Stimulated activated CD4-positive, alpha-beta T cell treated with anti-CD3 and anti-CD28 coated beads, Interleukin-15, amount 100 ng/mL, for 48 hours (primary cell): ENCODE results near the gene RIN3.

Experiments
- DNase-seq, 2 donors: peaks; one replicate each; pipeline ENCODE4 v3.0.0-alpha.2; 2020; ENCODE audit warnings: low read depth in 2 of 2

Gene RIN3

DNA sequence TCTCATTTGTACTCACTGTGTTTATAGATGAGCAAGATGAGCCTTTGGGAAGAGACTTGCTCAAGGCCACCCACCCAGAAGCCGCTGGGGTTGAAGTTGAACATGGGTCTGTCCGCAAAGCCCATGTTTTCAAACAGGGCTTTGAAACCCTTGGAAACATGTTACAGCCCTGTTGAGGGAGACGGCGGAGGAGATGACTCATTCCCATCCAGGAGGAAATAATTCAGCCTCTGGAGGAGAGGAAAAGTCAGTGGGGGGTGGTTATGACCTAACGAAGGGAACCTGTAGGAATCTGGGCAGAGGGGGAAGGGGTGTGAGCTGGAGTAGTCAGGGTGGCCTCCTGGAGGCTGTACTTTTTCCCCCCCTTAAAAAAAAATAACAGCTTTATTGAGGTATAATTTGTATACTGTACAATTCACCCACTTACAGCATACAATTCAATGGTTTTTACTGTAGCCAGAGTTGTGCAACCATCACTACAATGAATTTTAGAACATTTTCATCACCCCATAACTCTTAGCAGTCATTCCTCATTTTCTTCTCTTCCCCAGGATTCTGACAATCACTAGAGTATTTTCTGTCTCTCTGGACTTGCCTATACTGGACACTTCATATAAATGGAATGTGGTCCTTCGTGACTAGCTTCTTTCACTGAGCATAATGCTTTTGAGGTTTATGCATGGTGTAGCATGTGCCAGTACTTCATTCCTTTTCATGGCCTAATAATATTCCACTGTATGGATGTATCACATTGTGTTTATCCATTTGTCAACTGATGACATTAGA lies 1.9 kb upstream of the RIN3 start:
- DNase-seq: no peak

DNA sequence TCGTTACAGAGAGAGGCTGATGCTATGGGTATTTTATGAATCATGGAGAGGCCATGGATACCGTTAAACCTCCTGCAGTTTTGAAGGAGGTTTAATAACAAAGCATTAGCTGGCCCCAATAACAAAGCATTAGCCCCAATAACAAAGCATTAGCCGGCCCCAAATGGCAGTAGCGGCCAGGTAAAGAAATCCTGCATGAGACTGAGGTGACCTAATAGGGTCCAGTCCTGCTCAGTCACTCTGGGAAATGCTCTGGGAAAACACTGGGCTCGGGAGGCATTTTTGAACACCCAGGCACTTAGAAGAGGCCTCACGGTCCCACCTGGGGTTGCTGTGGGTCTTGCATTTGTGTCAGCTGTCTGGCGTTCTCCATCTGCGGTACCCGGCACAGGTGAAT lies 776 bp upstream of the RIN3 start:
- no peak for DNase-seq

DNA sequence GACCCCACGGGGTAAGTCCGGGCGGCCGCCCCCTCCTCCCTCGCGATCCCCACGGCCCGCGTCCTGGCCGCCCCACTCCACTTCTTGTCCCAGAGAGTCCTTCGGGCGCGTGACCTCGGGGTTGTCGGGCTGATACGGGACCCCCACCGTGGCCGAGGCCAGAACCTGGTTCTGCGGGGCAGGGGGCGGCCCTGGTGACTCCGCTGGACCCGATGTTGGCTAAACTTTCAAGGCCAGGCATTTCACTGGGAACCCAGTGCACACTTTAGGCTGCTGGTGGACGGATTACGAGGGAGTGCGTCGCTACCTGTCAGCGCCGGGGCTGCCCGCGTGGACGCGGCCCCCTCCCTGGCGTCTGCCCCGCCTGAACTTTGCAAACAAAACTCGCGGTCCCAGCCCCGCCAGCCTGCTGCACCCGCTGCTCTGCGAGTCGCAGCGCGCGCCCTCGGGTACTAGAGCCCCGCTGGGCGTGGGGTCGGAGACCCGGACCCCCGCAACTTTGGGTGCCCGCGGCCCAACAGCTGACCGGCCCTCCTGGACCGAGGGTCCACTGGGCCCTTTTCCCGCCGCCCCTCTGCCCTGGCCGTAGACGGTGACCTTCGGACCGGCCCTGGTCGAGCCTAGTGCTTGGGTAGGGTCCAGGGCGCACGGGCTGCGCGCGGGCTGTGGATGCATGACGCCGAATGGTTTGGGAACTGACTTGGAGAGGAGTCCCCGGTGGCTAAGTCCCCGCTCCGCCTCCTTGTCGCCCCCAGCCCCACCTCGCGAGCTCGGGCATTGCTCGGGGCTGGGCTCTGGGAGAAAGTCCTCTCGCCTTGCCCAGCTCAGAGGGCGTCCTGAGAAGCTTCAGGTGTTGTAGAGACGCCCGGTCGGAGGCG lies 624 bp downstream of the RIN3 start:
- DNase-seq: no peak

DNA sequence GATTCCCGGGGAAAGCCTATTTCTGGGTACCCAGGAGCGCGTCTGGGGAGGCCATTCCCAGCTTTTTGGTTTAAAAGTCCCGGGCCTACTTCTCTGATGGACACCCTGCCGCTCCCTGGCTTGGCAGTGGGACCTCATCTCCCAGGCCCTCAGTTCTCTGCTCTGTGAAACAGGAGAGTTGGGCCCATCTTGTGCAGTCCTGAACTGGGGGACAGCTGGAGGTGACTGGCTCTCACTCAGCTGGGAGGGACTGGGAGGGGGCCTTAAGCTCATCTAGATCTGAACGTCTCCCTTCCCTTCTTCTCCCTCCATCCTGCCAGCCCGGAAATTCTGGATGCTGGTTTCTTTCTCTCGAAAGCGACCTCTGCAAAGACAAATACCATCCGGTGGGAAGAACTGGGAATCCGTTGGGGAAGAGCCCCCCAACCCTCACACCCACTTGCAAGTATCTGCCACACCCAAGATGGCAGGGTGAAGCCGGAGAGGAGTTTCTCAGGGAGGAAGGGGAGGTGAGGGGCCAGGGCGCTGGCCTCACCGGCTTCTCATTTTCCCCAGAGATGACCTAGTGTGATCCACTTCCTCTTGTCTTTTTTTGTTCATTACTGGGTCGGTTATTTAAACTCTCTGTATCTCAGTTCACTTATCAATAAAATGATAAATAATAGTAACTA lies 1.4 kb downstream of the RIN3 start:
- DNase-seq: no peak

DNA sequence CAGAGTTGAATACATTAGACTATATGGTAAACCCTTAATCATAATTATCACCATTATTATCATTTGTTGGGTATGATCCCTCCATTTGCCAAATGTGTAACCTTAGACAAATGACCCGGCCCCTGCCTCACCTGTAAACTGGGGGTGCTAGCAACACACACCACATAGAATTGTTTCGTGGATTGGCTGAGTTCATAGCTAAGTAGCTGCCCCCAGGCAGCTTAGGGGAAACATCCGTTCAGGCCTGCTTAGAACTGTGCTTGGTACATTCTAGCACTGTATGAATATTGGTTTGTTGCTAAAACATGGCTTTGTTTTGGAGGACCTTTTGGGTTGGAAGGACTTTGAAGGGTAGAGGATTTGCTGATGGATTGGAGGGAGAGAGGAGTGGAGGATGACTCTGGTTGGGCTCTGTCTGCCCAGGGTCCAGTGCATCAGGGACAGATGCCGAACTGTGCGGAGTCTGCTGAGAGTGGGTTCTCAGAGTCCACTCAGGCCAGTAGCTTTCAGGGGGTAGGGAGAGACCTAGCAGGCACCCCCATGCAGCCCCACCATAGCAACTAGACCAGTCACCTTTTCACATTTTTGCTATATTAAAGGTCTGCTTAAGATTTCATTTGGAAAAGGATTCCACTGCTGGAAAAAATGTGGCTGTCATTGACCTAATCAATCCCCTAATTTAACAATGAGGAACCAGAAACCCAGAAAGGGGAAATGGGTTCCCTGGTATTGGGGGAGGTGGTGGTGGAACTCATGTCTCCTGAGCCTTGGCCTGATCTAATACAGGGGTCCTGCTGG lies 2.2 kb downstream of the RIN3 start:
- DNase-seq: no peak

DNA sequence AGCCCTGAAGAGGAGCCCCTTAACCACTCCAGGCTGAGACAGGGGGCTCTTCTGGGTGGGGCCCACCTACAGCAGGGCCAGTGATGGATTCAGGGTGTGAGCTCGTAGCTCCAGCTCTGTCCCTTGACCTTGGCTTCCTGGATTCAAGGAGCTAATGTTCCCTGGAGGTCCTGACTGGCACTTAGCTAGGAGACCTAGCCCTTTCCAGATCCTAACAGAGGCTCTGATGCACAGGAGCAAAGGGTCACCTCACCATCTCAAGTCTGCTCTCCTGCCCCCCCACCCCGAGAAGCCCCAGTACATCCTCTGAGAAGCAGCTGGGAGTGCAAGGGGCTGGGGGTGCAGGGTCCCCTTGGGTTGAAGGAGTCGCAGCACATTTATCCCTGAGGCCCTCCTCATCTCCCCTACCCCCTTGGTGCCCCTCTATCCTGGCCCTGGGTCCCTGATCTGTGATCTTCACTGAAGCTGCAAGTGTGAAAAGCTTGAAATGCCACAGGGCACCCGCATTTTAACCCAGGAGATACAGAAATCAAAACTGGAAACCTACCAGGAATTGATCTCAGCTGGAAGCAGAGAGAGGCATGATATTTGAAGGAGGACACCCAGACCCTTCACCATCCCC lies 2.9 kb downstream of the RIN3 start:
- DNase-seq: no peak

DNA sequence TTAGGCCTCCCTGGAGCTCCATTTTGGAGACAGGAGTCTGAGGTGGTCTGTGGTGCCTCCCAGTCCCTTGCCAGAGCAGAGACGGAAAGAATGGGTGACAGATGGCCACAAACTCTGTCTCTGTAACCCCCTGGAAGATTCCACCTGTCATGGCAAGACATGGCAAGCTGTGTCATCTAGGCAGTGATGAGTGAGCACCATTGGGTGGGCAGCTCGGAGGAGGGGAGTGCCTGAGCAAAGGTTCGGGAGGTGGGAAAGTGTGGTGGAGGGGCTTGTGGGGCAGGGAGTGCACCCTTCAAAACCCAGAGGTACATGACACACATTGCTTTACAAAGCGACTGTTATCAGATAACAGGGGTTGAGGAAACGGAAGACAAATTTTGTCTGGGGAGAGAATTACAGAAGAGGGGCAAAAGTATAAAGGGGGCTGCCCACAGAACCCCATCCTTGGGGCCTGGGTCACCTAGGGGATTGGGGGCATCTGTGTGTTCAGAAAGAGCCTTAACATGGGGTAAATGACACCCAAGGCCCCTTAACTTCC lies 3.5 kb downstream of the RIN3 start:
- DNase-seq: no peak

DNA sequence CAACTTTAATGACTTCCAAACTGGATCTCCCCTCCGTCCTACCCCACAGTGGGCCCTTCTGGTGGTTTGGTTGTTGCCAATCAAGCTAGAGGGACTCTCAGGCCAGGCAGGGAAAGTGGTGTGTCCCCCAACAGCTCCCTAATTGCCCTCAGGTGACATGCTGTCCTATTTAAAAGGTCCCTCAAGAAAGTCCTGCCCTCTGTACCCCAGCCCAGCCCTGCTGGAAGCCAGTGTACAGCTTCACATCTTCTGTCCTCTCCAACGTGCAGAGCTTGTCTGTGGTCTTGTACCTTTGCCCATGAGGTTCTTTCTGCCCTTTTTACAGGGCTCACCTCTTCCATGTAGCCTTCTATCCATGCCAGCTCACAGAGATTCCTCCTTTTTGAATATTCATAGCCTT lies 4.2 kb downstream of the RIN3 start:
- DNase-seq: no peak

DNA sequence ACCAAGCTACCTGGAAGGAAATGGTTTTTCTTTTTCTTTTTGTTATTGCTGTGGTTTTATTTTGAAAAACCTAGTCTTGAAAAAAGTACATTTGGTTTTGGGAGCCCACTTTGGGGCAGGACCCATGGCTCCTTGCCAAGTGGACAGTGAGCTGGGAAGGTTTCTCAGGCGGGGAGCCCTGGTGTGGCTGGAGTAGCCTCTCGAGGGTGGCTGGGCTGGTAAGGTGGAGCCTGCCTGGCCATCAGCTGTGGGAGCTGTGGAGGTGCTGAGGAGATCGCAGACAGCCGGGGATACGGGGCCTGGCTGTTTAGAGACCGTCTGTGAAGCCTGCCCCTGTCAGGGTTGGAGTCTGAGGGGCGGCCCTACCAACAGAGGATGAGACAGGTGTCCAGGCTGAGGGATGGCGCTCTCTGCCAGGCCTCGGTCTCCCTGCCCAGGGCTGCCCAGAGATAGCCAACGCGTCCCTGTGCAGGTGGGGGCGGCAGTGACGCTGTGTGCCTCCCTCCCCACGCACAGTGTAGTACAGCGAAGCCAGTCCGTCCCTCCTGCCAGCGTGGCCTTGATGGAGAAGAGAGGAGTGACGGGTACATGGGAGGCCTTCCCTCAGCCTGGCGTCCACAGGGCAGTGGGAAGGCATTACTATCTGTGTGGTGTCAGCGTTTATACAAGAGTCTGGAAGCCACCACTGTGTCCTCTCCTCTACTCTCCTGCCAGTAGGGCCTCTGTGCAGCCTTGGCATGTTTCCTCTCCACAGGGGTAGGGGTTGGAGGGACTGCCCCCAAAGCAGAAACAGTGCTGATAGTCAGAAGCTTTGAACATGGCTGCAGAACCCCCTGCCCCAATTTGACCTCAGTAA lies 5.9 kb downstream of the RIN3 start:
- DNase-seq: no peak

DNA sequence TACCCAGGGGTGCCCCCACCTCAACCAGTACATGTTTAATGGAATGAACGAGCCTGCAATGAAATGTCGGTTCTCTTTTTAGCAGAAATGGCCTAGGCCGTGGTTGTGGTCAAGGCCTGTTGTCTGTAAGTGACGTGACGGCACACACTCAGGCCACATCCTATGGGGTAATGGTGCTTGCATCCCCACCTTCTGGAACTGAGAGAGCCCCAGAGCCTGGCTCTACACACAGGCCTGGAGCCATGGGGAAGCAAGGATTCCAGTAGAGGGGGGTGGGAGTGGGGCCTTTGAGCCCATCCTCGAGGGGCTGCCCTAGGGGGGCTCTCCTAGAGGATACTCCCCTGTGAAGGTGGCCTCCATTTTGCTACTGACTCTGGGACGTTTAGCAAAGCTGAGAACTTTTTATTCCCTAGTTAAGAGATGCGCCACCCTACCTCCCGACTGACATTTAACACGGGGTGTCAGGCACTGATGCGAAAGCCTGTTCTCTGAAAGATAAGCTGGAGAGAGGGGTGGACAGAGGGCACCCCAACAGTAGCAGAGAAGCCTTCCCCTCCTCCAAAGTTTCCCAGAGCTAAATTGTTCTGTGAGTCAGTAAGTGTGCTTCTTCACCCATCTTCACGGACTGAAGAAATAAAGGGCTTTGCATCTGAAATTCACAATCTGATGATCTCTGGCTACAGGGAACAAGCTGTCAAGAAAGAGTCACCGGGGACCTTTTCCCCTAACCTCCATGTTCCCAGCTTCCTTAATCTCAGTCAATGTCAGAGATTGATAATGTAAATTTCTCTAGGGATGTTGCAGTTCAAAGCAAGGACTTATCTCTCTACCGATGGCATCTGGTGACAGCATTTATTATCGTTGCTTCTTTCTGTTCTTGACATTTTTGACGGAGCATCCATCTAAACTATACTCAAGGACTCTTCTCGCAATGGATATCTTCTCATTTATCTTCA lies 6.8 kb downstream of the RIN3 start:
- DNase-seq: no peak

DNA sequence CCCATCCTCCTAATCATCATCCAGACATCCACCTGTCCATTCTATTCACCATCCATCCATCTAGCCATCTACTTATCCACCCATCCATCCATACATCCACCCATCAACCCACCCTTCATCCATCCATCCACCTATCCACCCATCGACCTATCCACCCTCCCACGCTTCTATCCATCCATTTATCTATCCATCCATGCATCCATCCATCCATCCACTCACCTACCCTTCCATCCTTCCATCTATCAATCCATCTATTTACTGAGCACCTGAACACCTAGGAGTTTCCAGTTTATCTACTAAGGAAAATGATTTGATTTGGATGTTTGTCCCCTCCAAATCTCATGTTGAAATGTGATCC lies 7.5 kb downstream of the RIN3 start:
- no peak for DNase-seq

DNA sequence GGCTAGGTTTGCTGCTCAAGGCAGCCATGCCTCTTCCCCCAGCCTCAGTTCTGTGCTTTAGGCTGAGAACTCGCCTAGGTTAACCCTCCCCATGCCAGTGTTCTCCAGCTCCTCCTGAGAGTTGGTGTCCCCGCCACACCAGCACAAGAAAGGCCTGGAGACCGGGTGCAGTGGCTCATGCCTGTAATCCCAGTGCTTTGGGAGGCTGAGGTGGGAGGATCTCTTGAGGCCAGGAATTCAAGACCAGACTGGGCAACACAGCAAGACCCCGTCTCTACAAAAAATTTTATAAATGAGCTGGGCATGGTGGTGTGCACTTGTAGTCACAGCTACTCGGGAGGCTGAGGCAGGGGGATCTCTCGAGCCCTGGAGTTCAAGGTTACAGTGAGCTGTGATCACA lies 10.2 kb downstream of the RIN3 start:
- DNase-seq: no peak

DNA sequence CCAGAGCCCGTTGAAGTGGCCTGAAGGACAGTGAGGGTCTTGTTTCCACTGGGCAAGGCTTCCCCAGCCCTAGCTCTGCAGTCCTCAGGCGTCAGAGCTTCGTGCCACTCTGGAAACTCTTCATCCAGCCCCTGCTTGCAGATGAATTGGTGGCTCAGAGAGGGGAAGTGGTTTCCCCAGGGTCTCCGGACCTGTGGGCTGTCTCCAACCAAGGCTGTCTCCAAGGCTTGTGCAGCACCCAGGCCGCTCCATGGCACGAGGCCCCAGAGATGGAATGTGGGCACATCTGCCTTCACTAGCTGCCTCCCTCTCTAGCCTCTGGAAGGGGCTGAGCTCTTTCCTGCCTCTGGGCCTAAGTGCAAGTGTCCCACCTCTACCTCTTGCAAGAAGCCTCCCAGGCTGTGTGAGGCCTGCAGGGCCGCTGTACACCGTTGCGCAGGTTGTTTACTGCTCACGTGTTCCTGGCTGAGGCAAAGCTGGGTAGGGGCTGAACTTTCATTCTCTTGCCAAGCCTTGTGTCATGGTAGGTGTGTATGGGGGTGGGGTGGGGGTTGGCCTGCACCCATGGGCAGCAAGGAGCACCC lies 11.1 kb downstream of the RIN3 start:
- DNase-seq: no peak

DNA sequence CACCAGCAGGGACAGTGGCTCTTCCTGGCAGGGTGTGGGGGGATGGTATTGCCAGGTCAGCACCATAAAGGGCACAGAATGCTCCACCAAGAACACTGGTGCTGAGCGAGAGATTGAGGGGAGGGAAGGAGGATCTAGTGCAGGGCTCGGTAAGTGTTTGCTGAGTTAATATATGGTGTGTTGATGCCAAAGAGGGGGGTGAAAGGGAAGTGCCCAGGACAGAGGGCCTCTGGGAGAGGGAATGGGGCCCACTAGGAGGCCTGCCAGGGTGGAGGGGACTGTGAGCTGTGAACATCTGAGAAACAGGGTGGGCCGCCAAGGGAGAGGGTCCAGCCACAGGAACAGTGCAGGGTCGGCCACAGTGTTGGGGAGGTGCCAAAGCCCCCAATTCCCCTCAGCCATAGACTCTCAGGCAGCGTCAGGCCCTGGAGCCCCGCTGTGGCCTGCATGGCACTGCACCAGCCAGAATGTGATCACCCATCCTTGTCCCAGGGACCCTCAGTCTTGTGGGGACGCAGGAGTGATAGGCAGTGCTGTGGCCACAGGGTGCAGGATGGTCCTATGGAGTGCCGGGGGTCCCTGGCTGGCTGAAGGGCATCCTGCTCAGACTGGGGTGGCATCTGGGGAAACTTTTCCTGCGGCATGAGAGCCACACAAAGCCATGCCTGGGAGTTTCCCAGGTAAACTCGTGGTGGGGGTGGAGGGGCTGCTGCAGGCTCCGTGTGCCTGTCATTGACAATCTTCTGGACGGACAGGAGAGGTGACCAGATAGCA lies 11.9 kb downstream of the RIN3 start:
- DNase-seq: no peak

DNA sequence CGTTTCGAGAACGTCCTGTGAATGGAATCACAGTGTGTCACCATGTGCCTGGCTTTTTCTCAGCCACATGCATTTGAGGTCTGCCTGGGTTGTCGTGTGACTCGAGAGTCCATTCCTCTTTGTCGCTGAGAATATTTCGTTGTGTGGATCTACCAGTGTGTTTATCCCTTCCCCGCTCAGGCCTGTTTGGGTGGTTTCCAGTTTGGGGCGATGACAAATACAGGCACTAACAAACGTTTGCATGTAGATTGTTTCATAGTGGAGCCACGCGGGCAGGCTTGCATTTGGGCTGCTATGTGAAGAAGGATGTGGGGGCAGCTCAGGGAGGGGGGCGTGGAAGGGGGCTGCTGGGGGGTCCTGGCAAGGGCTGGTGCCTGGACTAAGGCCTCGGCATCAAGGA lies 14.1 kb downstream of the RIN3 start:
- no peak for DNase-seq

DNA sequence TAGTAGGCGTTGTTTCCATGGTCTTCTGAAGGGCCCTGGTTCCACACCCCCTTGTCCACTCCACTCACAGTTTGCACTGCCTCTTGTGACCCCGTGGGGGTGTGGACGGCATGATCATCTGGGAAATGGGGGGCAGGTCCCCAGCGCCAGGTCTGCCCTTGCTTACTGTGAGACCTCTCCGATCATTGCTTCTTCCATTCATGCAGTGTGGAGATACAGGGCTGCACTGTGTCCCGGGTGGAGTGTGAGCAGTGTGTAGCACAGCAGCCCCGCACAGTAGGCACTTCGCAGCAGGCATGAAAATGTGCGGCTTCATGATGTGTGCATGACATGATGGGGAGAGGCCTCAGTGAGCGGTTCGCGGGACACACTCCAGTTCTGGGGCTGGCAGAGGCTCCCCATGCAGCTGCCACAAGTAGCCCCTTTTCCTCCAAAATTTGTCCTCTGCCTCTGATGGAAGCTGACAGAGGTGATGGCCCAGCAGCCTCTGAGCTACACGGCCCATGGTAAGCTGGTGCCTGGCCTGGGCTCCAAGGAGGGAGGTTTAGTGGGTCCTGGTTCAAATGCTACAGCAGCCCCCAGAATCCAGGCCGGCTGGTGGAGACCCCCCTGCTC lies 15.0 kb downstream of the RIN3 start:
- no peak for DNase-seq

DNA sequence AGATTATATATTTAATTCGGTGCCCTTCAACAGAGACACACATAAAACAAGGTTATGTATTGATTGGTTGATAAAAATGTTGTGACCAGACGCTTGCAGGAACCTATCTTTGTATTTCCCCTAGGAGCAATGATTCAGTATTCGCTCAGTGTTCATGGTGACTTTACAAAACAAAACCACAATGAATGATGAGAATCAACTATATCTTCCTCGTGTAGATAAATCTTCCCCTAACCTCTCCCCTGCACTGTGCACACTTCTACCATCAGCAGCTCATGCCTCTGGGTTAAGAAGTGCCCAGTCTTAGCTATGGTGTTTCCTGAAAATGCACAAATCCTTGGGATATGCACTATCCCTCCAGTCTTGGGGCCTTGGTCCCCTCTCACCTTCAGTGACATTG lies 16.3 kb downstream of the RIN3 start:
- no peak for DNase-seq
